ENCODE measurements around the gene NRCAM. TPM values are rescaled to one million over a fixed set of nuclear protein-coding genes. Genes with fewer than 3 reads are reported as not detected.

The NRCAM gene
- polyA plus RNA-seq, 2 of the 4 experiments (the other 2 are of a cell fraction), result 129 to 210 TPM

- TF ChIP-seq E2F6 (IDR thresholded peaks at IDR 0.05; ENCODE audit: borderline replicate concordance, low read depth) (no peak), RCOR1 (IDR thresholded peaks at IDR 0.05; ENCODE audit: low read depth, low read length) (no peak), BHLHE40 (IDR thresholded peaks at IDR 0.05; ENCODE audit: low read depth, low read length) (no peak), KDM5A (IDR thresholded peaks at IDR 0.05) (no peak)
These were observed 229.4 kb downstream of the NRCAM start (continued) for GRCh38 chr7:108226816-108227299.

GRCh38 chr7:108225531-108226181 lies 230.6 kb downstream of the NRCAM start:
- H3K4me3 ChIP-seq, result no peak overlapping the region
- peak; percentile 83 for FAIRE-seq
- ChIA-PET CTCF (interaction anchor here (1.8 kb wide), 1 partner anchor 15 kb away, joined by 5 read pairs; no protein-coding TSS in a partner anchor), POLR2A (no interaction called here)
- peak in 1 of 2 experiments; percentile 29; a peak in 1 of 4 replicates for TF ChIP-seq CEBPB (IDR thresholded peaks at IDR 0.05)
- no peak for TF ChIP-seq HOXB5 (CRISPR knock-in tag; IDR thresholded peaks at IDR 0.05)
- no peak for TF ChIP-seq JUN (IDR thresholded peaks at IDR 0.05)
- no peak for TF ChIP-seq HOXB13 (CRISPR knock-in tag; IDR thresholded peaks at IDR 0.05; ENCODE audit: low read depth)
- TF ChIP-seq EHF (CRISPR knock-in tag; IDR thresholded peaks at IDR 0.05), result no peak
- TF ChIP-seq FOSB (CRISPR knock-in tag; IDR thresholded peaks at IDR 0.05), result no peak
- no peak for TF ChIP-seq NFE2L2 (conservative IDR thresholded peaks at IDR 0.05; ENCODE audit: low read length)
- no peak for TF ChIP-seq CBX2 (IDR thresholded peaks at IDR 0.05; ENCODE audit: borderline replicate concordance, low read depth)
- no peak for TF ChIP-seq NPAS2 (CRISPR knock-in tag; IDR thresholded peaks at IDR 0.05; ENCODE audit: borderline replicate concordance)
- no peak for TF ChIP-seq ZSCAN20 (CRISPR knock-in tag; IDR thresholded peaks at IDR 0.05)
- no peak for TF ChIP-seq RCOR1 (IDR thresholded peaks at IDR 0.05; ENCODE audit: low read depth, low read length)
- TF ChIP-seq HMGXB4 (CRISPR knock-in tag; IDR thresholded peaks at IDR 0.05; ENCODE audit: borderline replicate concordance), result no peak
- TF ChIP-seq KDM1A (IDR thresholded peaks at IDR 0.05; ENCODE audit: low read depth), result no peak
- TF ChIP-seq CTCF (IDR thresholded peaks at IDR 0.05), result no peak
- TF ChIP-seq RAD21 (conservative IDR thresholded peaks at IDR 0.05 in 1 of 2, IDR thresholded peaks at IDR 0.05 in 1 of 2), result 0 out of 5 replicates have a peak, but pooled peaks of 1 of the 2 experiments have one; percentile 7
- DNase-seq (ENCODE audit: low read depth in 1 of 2, low spot score in 1 of 2), result no peak
- 46% methylated on average over 2 of the region's 2 CpGs for WGBS (ENCODE audit: missing lambda C conversion rate)
- no peak for ATAC-seq
- peak overlapping the region; percentile 15 for H3K4me2 ChIP-seq
- H3K27ac ChIP-seq, result peak overlapping the region; percentile 54 to 69
- H3K9me3 ChIP-seq, result peaks cover 5% of the 10 kb centered on the region; the same call in 1 of the 3 replicates
- H3K4me1 ChIP-seq, result peaks cover 87% of the 10 kb centered on the region

- H3K9me3 ChIP-seq, result peaks cover 8% of the 10 kb centered on the region; the same call in 2 of the 3 replicates
- no peak overlapping the region for H3K4me2 ChIP-seq
- ATAC-seq (no peak), FAIRE-seq (no peak), DNase-seq (ENCODE audit: low read depth in 1 of 2, low spot score in 1 of 2) (no peak)
- H3K4me1 ChIP-seq, result peaks cover 74% of the 10 kb centered on the region
- POLR2A ChIA-PET, result no interaction called here
- CTCF ChIA-PET, result no interaction called here
- H3K27ac ChIP-seq, result peak overlapping the region in 1 of 2 experiments; percentile 1; a peak in 1 of 6 replicates
- 87% methylated on average over 1 of the region's 1 CpG for WGBS (ENCODE audit: missing lambda C conversion rate)
- H3K4me3 ChIP-seq, result no peak overlapping the region
- TF ChIP-seq HMGXB4 (CRISPR knock-in tag; IDR thresholded peaks at IDR 0.05; ENCODE audit: borderline replicate concordance) (no peak), BCL3 (IDR thresholded peaks at IDR 0.05) (no peak), KDM5A (IDR thresholded peaks at IDR 0.05) (no peak), MYC (IDR thresholded peaks at IDR 0.05; ENCODE audit: borderline replicate concordance, low read length) (no peak), JUNB (IDR thresholded peaks at IDR 0.05) (no peak), EHMT2 (IDR thresholded peaks at IDR 0.05; ENCODE audit: low read depth) (no peak), GATA3 (IDR thresholded peaks at IDR 0.05; ENCODE audit: borderline replicate concordance) (no peak), ESRRA (IDR thresholded peaks at IDR 0.05; ENCODE audit: borderline replicate concordance, low read length) (no peak), USF2 (IDR thresholded peaks at IDR 0.05) (no peak), TFCP2L1 (CRISPR knock-in tag; IDR thresholded peaks at IDR 0.05) (no peak), EHF (CRISPR knock-in tag; IDR thresholded peaks at IDR 0.05) (no peak), RFX5 (IDR thresholded peaks at IDR 0.05) (no peak)
These were observed 231.8 kb downstream of the NRCAM start for GRCh38 chr7:108224387-108224786.
